Naive B cell (primary cell): Measurements from ENCODE around the gene MRPL3. TPM values are rescaled to one million over a fixed set of nuclear protein-coding genes. Genes with fewer than 3 reads are reported as not detected.

ENCODE experiments used
- ATAC-seq, 2 donors: fragments of 150-1000 bp; cut with Tn5 transposase; 2 replicates each; pipeline ENCODE4 v1.10.0; 2021; ENCODE audit warnings: low read depth in 2 of 2, mild to moderate bottlenecking in 2 of 2, moderate library complexity in 2 of 2
- DNase-seq: peaks from one replicate; pipeline ENCODE4 v3.0.0; 2022
- H3K27ac Mint-ChIP-seq, 6 donors: one replicate each; pipeline ENCODE4 v1.8.0; 2020 to 2022; ENCODE audit warnings: mild to moderate bottlenecking in 6 of 6, mixed read lengths in 6 of 6, moderate library complexity in 5 of 6, inconsistent platforms in 2 of 6
- H3K27me3 Mint-ChIP-seq, 3 donors: one replicate each; pipeline ENCODE4 v1.8.0; 2021 to 2022; ENCODE audit warnings: mixed read lengths in 3 of 3, mild to moderate bottlenecking in 1 of 3
- H3K36me3 Mint-ChIP-seq, 2 donors: one replicate each; pipeline ENCODE4 v1.8.0; 2020 to 2022; ENCODE audit warnings: mixed read lengths in 2 of 2, inconsistent platforms in 1 of 2, mild to moderate bottlenecking in 1 of 2
- H3K4me1 Mint-ChIP-seq, 3 donors: one replicate each; pipeline ENCODE4 v1.8.0; 2020 to 2022; ENCODE audit warnings: mixed read lengths in 3 of 3, inconsistent platforms in 1 of 3, mild to moderate bottlenecking in 1 of 3, moderate library complexity in 1 of 3
- H3K4me3 Mint-ChIP-seq, 8 donors: one replicate each; pipeline ENCODE4 v1.8.0; 2020 to 2022; ENCODE audit warnings: mild to moderate bottlenecking in 8 of 8, mixed read lengths in 8 of 8, moderate library complexity in 8 of 8, inconsistent platforms in 2 of 8
- H3K9me3 Mint-ChIP-seq, 7 donors: one replicate each; pipeline ENCODE4 v1.8.0; 2020 to 2022; ENCODE audit warnings: mixed read lengths in 7 of 7, mild to moderate bottlenecking in 5 of 7, inconsistent platforms in 2 of 7, moderate library complexity in 1 of 7
- polyA plus RNA-seq, 6 donors: library from polyadenylated mRNA; unstranded; fragments of 300-500 nt; fragmentation: Illumina TruSeq; gene quantifications; one replicate each; pipeline ENCODE4 v1.2.3, GENCODE V29; 2021; ENCODE audit warnings: low read depth in 6 of 6

MRPL3 gene
- polyA plus RNA-seq, 6 donors from 2014 or later: 44.7 to 79.5 (median 73.9) TPM

DNA sequence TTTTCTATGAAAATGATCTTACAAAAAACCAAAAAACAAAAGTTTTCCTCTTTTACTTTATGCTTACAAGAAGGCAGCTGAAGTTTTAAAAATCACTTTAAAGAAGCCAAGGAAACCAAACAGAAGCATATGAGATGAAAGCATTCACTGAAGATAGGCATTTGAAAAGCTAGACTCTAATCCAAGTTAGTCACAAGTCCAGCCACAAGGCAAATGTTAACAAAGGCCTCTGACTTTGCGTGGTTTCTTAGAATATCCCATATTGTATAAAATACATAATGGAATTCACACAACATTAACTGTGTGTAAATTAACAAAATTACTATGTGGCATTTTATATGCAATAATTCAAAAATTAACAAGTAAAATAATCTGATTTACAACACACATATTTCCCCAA lies 17.7 kb downstream of the MRPL3 start:
- no peak for DNase-seq

GRCh38 chr3:131484496-131485111 lies 18.2 kb downstream of the MRPL3 start:
- peak overlapping the region in 3 of 6 donors; percentile 18 to 82 (median 57) for H3K27ac Mint-ChIP-seq
- peaks cover 0 to 2% (median 0%) of the 10 kb centered on the region in 7 donors for H3K9me3 Mint-ChIP-seq
- ATAC-seq (no peak), DNase-seq (no peak)
- peaks cover 0 to 8% (median 0%) of the 10 kb centered on the region in 3 donors for H3K4me1 Mint-ChIP-seq
- H3K36me3 Mint-ChIP-seq: peaks cover 12 to 14% of the 10 kb centered on the region in 2 donors
- no peak overlapping the region for H3K4me3 Mint-ChIP-seq
- H3K27me3 Mint-ChIP-seq: no peaks in the 10 kb centered on the region

More for the DNA sequence above, 17.7 kb downstream of the MRPL3 start:
- Mint-ChIP-seq H3K27ac (peak overlapping the region in 1 of 6 donors; percentile 24), H3K4me3 (no peak overlapping the region), H3K27me3 (no peaks in the 10 kb centered on the region), H3K9me3 (peaks cover 0 to 2% (median 0%) of the 10 kb centered on the region in 7 donors), H3K4me1 (peaks cover 0 to 8% (median 0%) of the 10 kb centered on the region in 3 donors), H3K36me3 (peaks cover 9% of the 10 kb centered on the region in 2 donors)
- ATAC-seq: no peak

DNA sequence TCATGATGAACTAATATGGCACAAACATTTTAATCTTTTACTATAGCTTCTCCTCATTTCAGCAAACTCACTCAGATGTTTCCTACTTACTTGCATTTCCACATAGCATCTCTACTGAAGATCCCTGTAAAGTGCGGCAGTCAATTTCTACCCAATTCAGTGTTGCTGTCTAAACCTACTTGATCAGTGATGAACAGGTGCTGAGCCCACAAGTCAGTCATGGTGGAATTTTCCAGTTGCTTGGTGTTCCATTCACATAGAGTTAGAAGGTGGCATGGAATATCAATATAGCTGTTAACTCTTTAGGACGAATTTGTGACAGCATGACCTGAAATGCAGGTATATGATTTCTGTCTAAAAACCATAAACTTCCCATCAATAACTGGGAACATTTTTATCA lies 22.7 kb downstream of the MRPL3 start:
- no peaks in the 10 kb centered on the region for H3K9me3 Mint-ChIP-seq
- DNase-seq (no peak), ATAC-seq (no peak)
- peaks cover 14 to 31% of the 10 kb centered on the region in 2 donors for H3K36me3 Mint-ChIP-seq
- no peak overlapping the region for H3K4me3 Mint-ChIP-seq
- H3K27ac Mint-ChIP-seq: no peak overlapping the region
- H3K27me3 Mint-ChIP-seq: no peaks in the 10 kb centered on the region
- H3K4me1 Mint-ChIP-seq: peaks cover 3 to 12% (median 4%) of the 10 kb centered on the region in 3 donors

DNA sequence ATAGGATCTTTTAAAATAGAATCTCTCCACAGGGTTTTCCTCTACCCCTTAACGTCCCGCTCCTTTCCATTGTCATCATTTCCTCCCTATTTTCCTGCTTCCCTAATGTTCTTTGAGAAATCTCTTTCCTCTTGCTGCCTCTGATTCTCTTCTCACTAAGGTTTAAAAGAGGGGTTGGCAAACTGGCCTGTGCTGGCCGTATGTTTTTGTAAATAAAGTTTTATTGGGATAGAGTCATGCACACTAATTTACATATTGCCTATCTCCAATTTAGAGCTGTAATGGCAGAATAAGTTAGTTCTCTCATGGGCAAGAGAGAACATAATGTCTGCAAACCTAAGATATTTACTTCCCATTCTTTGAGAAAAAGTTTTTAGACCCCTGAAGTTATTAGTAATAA lies 25.0 kb downstream of the MRPL3 start:
- no peak overlapping the region for H3K4me3 Mint-ChIP-seq
- no peaks in the 10 kb centered on the region for H3K27me3 Mint-ChIP-seq

DNA sequence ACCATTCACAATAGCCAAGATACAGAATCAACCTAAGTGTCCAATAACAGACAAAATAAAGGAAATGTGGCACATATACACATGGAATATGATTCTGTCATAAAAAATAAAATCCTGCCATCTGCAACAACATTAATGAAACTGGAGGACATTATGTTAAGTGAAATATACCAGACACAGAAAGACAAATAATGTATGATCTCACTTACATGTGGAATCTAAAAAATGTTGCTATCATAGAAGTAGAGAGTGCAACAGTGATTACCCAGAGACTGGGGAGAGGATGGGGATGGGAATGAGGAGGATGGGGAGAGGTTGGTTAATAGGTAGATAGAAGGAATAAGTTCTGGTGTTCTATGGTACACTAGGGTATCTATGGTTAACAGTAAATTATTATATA lies 28.7 kb downstream of the MRPL3 start:
- Mint-ChIP-seq H3K27me3 (no peaks in the 10 kb centered on the region), H3K4me3 (no peak overlapping the region), H3K9me3 (no peaks in the 10 kb centered on the region), H3K27ac (no peak overlapping the region), H3K36me3 (peaks cover 14 to 33% of the 10 kb centered on the region in 2 donors), H3K4me1 (peaks cover 5 to 21% (median 21%) of the 10 kb centered on the region in 3 donors)
- ATAC-seq (no peak), DNase-seq (no peak)

More for the DNA sequence above, 25.0 kb downstream of the MRPL3 start:
- Mint-ChIP-seq H3K27ac (peak overlapping the region in 1 of 6 donors; percentile 23), H3K36me3 (peaks cover 14 to 24% of the 10 kb centered on the region in 2 donors), H3K9me3 (no peaks in the 10 kb centered on the region), H3K4me1 (peaks cover 5 to 20% (median 18%) of the 10 kb centered on the region in 3 donors)
- DNase-seq (no peak), ATAC-seq (no peak)

DNA sequence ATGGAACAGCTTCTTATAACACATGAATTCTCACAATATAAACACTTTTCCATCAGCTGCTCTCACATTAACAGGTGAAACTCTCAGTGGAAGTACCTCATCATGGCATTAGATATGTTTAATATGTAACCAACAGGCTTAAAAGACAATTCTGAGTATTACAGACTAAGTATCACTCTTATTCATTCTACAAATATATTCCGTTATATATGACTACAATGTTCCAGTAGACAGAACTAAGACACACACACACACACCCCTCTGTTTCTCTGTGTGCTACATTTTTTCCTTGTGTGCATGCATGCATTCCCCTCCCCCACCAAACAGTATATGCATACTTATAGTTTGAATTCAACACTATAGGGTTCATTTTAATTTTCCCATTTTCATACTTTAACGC lies 32.4 kb downstream of the MRPL3 start:
- DNase-seq (no peak), ATAC-seq (no peak)
- H3K36me3 Mint-ChIP-seq: peaks cover 21 to 34% of the 10 kb centered on the region in 2 donors
- H3K27ac Mint-ChIP-seq: no peak overlapping the region
- H3K4me3 Mint-ChIP-seq: no peak overlapping the region
- no peaks in the 10 kb centered on the region for H3K9me3 Mint-ChIP-seq
- H3K4me1 Mint-ChIP-seq: peaks cover 2 to 17% (median 9%) of the 10 kb centered on the region in 3 donors
- H3K27me3 Mint-ChIP-seq: no peaks in the 10 kb centered on the region

GRCh38 chr3:131458653-131459052 lies 44.1 kb downstream of the MRPL3 start:
- H3K9me3 Mint-ChIP-seq: no peaks in the 10 kb centered on the region
- H3K27me3 Mint-ChIP-seq: no peaks in the 10 kb centered on the region
- peaks cover 0 to 15% of the 10 kb centered on the region in 2 donors for H3K36me3 Mint-ChIP-seq
- no peak overlapping the region for H3K4me3 Mint-ChIP-seq
- H3K4me1 Mint-ChIP-seq: no peaks in the 10 kb centered on the region
- ATAC-seq (no peak), DNase-seq (no peak)
- no peak overlapping the region for H3K27ac Mint-ChIP-seq

DNA sequence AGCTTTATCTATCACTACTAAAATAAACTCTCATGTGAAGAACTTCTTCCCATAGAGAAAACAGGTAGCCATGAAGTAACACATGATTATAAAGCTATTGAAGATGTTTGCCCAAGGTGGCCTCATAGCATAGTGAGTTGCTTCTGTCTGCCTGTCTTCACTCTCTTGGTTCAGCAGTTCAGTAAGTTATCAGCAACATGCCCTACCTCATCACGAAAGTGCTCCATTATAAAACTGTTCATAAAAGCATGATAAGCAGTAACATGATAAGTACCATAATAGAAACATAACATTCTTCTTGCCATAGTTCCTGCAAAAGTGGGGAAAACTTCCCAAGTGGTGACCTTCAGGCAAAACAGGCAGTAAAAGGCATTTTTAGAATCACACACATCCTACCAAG lies 45.6 kb downstream of the MRPL3 start:
- peaks cover 0 to 8% of the 10 kb centered on the region in 2 donors for H3K36me3 Mint-ChIP-seq
- H3K27ac Mint-ChIP-seq: no peak overlapping the region
- no peaks in the 10 kb centered on the region for H3K4me1 Mint-ChIP-seq

DNA sequence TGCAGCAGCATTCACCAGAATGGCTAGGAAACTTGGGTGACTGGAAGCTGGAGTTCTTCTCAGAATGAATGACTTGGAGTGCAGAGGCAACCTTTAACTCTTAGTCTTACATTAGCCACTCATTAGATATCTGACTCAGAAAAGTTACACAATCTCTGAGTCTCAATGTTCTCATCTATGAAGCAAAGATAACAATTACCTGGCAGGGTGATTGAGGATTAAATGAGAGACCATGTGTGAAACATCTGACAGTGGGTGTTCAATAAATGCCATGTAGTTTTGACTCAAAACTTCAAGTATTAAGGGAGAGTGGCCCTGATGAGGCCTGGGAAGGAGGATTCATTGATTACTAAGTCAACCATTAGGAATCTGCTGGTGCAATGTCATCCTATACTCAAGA lies 48.3 kb downstream of the MRPL3 start:
- peaks cover 0 to 2% (median 0%) of the 10 kb centered on the region in 7 donors for H3K9me3 Mint-ChIP-seq
- no peaks in the 10 kb centered on the region for H3K27me3 Mint-ChIP-seq
- DNase-seq (no peak), ATAC-seq (no peak)
- no peak overlapping the region for H3K27ac Mint-ChIP-seq
- H3K36me3 Mint-ChIP-seq: peaks cover 0 to under 1% of the 10 kb centered on the region in 2 donors
- no peak overlapping the region for H3K4me3 Mint-ChIP-seq
- no peaks in the 10 kb centered on the region for H3K4me1 Mint-ChIP-seq

More for the DNA sequence above, 45.6 kb downstream of the MRPL3 start:
- Mint-ChIP-seq H3K4me3 (no peak overlapping the region), H3K9me3 (no peaks in the 10 kb centered on the region), H3K27me3 (no peaks in the 10 kb centered on the region)
- ATAC-seq (no peak), DNase-seq (no peak)

DNA sequence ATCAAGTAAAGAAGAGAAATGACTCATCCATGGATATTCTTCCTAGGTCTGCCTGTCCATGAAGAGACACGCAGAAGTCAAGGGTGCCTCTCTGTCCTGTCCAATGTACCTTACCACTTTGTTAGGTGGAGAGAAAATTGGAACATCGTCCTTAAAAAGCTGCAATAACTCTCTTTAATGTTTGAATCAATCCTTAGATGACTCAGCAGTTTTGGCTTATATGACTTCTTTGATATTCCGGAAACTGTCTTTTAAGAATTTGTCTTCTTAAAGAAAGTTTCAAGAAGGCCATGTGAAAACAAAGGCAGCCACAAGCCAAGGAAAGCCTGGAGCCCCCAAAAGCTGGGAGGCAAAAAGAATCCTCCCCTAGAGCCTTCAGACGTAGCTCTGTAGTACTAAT lies 49.2 kb downstream of the MRPL3 start:
- no peak for DNase-seq
- Mint-ChIP-seq H3K9me3 (peaks cover 0 to 8% (median 2%) of the 10 kb centered on the region in 7 donors), H3K4me1 (no peaks in the 10 kb centered on the region)

GRCh38 chr3:131447349-131447748 lies 55.4 kb downstream of the MRPL3 start:
- Mint-ChIP-seq H3K36me3 (no peaks in the 10 kb centered on the region), H3K27ac (no peak overlapping the region), H3K27me3 (peaks cover 0 to 4% (median 0%) of the 10 kb centered on the region in 3 donors), H3K4me3 (no peak overlapping the region), H3K4me1 (no peaks in the 10 kb centered on the region), H3K9me3 (peaks cover 0 to 24% (median 11%) of the 10 kb centered on the region in 7 donors)
- DNase-seq (no peak), ATAC-seq (no peak)

More for the DNA sequence above, 49.2 kb downstream of the MRPL3 start:
- Mint-ChIP-seq H3K27me3 (no peaks in the 10 kb centered on the region), H3K27ac (no peak overlapping the region), H3K36me3 (no peaks in the 10 kb centered on the region), H3K4me3 (no peak overlapping the region)
- ATAC-seq: no peak

GRCh38 chr3:131444180-131444579 lies 58.6 kb downstream of the MRPL3 start:
- peaks cover 6 to 8% (median 8%) of the 10 kb centered on the region in 3 donors for H3K27me3 Mint-ChIP-seq
- H3K4me1 Mint-ChIP-seq: no peaks in the 10 kb centered on the region
- H3K27ac Mint-ChIP-seq: no peak overlapping the region
- no peak for ATAC-seq
- no peak overlapping the region for H3K4me3 Mint-ChIP-seq
- no peaks in the 10 kb centered on the region for H3K36me3 Mint-ChIP-seq
- H3K9me3 Mint-ChIP-seq: peaks cover 0 to 20% (median 9%) of the 10 kb centered on the region in 7 donors
- no peak for DNase-seq

GRCh38 chr3:131439084-131439483 lies 63.7 kb downstream of the MRPL3 start:
- Mint-ChIP-seq H3K4me1 (no peaks in the 10 kb centered on the region), H3K36me3 (no peaks in the 10 kb centered on the region), H3K27ac (no peak overlapping the region), H3K9me3 (peaks cover 0 to 3% (median 2%) of the 10 kb centered on the region in 7 donors), H3K4me3 (no peak overlapping the region), H3K27me3 (peaks cover 6 to 22% (median 8%) of the 10 kb centered on the region in 3 donors)
- no peak for DNase-seq
- ATAC-seq: no peak

- Mint-ChIP-seq H3K27me3 (peaks cover 8 to 38% (median 14%) of the 10 kb centered on the region in 3 donors), H3K4me3 (no peak overlapping the region), H3K27ac (no peak overlapping the region), H3K9me3 (peaks cover 0 to 6% (median 3%) of the 10 kb centered on the region in 7 donors), H3K4me1 (no peaks in the 10 kb centered on the region), H3K36me3 (no peaks in the 10 kb centered on the region)
- ATAC-seq: no peak
- no peak for DNase-seq
Measured at GRCh38 chr3:131435000-131435399, 67.8 kb downstream of the MRPL3 start.
